ENCODE data around the gene BRINP3. TPM values are rescaled to one million over a fixed set of nuclear protein-coding genes. Genes with fewer than 3 reads are reported as not detected.
"Not testable (repeated sequence)": the region's sequence is repeated elsewhere in the genome, so short reads cannot be mapped to it uniquely, and the experiment has no call there.

The BRINP3 gene
- total RNA-seq, 1 donor from 2014 or later: 0.77 TPM

DNA sequence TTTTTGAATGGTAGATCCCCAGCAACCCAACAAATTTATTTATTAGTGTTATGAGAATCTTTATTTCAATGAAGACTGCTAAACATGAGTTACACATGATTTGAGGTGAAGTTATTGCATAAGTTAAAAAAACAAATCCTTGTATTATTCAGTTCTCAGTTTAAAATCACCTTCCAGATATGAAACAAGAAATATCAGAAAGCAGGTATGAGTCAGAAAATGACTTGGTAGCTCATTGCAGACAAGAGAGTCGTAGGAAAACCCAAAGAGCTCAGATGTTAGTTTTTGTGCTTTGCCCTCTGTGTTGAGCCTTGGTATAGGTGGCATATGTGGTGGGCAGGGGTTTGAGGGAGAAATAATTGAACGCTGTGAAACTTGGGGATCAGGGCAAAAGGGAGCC lies 339.4 kb downstream of the BRINP3 start:
- Mint-ChIP-seq H3K36me3 (ENCODE audit: low read depth) (no peaks in the 10 kb centered on the region), H3K4me3 (no peak overlapping the region), H3K27ac (ENCODE audit: unreplicated experiment) (no peak overlapping the region), H3K4me1 (peaks cover 10% of the 10 kb centered on the region), H3K27me3 (ENCODE audit: low read depth) (no peaks in the 10 kb centered on the region), H3K9me3 (peaks cover 2% of the 10 kb centered on the region)
- TF ChIP-seq, protein P1, sequence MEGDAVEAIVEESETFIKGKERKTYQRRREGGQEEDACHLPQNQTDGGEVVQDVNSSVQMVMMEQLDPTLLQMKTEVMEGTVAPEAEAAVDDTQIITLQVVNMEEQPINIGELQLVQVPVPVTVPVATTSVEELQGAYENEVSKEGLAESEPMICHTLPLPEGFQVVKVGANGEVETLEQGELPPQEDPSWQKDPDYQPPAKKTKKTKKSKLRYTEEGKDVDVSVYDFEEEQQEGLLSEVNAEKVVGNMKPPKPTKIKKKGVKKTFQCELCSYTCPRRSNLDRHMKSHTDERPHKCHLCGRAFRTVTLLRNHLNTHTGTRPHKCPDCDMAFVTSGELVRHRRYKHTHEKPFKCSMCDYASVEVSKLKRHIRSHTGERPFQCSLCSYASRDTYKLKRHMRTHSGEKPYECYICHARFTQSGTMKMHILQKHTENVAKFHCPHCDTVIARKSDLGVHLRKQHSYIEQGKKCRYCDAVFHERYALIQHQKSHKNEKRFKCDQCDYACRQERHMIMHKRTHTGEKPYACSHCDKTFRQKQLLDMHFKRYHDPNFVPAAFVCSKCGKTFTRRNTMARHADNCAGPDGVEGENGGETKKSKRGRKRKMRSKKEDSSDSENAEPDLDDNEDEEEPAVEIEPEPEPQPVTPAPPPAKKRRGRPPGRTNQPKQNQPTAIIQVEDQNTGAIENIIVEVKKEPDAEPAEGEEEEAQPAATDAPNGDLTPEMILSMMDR (conservative IDR thresholded peaks at IDR 0.05): no peak
- DNase-seq (ENCODE audit: low read depth, low spot score): no peak

DNA sequence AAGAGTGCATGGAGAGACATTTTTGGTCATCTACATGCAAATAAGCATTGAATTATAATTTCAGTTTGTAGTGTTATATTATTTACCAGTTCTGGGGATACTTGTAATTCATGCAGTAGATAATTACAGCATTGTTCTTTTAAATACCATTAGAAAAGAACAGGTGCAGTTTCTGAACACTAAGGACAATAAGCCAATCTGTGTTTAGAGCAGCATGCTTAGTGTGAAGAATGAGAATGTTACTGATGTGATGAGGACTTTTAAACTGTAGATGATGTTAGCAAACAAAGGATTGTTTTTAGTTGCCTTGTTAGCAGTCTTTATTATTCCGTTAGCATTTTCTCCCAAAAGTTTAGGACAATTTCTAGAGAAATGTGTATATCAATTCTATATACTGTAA lies 348.3 kb downstream of the BRINP3 start:
- TF ChIP-seq, protein P1 (conservative IDR thresholded peaks at IDR 0.05): no peak
- no peak overlapping the region for H3K4me3 Mint-ChIP-seq
- H3K36me3 Mint-ChIP-seq (ENCODE audit: low read depth): no peaks in the 10 kb centered on the region
- H3K9me3 Mint-ChIP-seq: no peaks in the 10 kb centered on the region
- H3K27me3 Mint-ChIP-seq (ENCODE audit: low read depth): no peaks in the 10 kb centered on the region
- DNase-seq (ENCODE audit: low read depth, low spot score): no peak
- no peaks in the 10 kb centered on the region for H3K4me1 Mint-ChIP-seq
- H3K27ac Mint-ChIP-seq (ENCODE audit: unreplicated experiment): no peak overlapping the region

DNA sequence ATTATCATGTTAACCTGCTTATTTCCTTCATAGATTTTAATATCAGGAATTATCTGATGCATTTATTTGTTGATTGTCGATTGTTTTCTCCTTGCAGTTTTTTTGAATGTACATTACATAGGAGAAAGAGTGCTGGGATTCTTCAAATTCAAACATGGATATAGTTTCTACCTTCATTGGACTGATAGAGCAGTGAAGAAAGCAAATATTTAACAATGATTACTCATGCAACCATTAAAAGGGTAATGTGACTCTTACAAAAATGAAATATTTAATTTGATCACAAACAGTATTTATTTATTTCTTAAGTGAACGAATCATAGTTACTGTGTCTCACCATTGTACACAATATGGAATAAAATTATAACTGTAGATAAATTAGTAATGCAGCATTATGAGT lies 350.9 kb downstream of the BRINP3 start:
- TF ChIP-seq, protein P1 (conservative IDR thresholded peaks at IDR 0.05): no peak
- H3K36me3 Mint-ChIP-seq (ENCODE audit: low read depth): no peaks in the 10 kb centered on the region
- DNase-seq (ENCODE audit: low read depth, low spot score): no peak
- no peak overlapping the region for H3K4me3 Mint-ChIP-seq
- H3K9me3 Mint-ChIP-seq: no peaks in the 10 kb centered on the region
- H3K4me1 Mint-ChIP-seq: no peaks in the 10 kb centered on the region
- no peaks in the 10 kb centered on the region for H3K27me3 Mint-ChIP-seq (ENCODE audit: low read depth)
- H3K27ac Mint-ChIP-seq (ENCODE audit: unreplicated experiment): no peak overlapping the region

DNA sequence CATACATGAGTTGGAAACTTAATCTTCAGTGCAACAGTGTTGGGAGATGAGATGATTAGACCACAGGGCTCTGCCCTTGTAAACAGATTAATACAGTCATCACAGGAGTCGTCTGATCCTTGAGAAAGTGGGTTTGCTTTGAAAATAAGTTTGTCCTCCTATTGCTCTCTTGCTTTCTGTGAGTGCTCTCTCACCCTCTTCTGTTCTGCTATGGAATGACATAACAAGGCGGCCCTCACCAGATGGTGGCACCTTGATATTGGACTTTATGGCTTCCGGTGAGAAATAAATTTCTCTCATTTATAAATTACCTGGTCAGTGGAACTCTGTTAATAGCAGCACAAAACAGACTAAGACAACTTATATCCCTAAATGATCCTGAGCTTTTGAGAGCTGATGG lies 353.6 kb downstream of the BRINP3 start:
- Mint-ChIP-seq H3K4me3 (no peak overlapping the region), H3K4me1 (no peaks in the 10 kb centered on the region), H3K27ac (ENCODE audit: unreplicated experiment) (no peak overlapping the region), H3K27me3 (ENCODE audit: low read depth) (no peaks in the 10 kb centered on the region), H3K9me3 (no peaks in the 10 kb centered on the region), H3K36me3 (ENCODE audit: low read depth) (no peaks in the 10 kb centered on the region)
- TF ChIP-seq, protein P1 (conservative IDR thresholded peaks at IDR 0.05): peak; percentile 12
- DNase-seq (ENCODE audit: low read depth, low spot score): no peak

DNA sequence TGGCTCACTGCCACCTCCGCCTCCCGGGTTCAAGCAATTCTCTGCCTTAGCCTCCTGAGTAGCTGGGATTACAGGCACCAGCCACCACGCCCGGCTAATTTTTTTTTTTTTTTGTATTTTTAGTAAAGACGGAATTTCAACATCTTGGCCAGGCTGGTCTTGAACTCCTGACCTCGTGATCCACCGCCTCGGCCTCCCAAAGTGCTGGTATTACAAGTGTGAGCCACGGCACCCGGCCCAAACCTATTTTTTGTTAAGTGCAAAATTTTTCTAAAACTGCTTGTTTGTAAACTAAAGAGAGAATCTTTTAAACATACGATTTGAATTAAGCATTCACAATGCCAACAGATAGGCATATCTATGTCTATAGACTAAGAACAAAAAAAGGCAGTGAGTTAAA lies 357.1 kb downstream of the BRINP3 start:
- H3K27ac Mint-ChIP-seq (ENCODE audit: unreplicated experiment); H3K27me3 Mint-ChIP-seq (ENCODE audit: low read depth); H3K9me3 Mint-ChIP-seq; H3K4me3 Mint-ChIP-seq; H3K4me1 Mint-ChIP-seq; H3K36me3 Mint-ChIP-seq (ENCODE audit: low read depth); DNase-seq (ENCODE audit: low read depth, low spot score): not testable (repeated sequence)

DNA sequence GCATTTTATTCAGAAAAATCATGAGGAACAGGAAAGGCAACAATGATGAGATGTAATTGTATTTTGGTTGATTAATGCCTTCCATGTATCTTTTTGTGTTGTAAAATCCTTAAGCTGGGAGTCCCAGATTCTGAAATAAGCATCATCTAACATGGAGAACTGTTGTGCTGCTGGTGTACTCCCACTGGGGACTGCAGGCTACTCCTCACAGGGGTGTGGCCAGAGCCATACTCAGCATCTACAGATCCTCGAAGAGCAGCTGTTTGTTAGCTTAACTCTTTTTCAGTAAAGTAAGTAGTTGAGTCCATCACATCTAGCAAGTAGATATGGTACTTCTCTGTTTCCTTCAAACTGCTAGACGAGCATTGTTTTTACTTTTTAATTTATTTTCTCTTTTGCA lies 358.0 kb downstream of the BRINP3 start:
- H3K4me3 Mint-ChIP-seq: no peak overlapping the region
- H3K4me1 Mint-ChIP-seq: no peaks in the 10 kb centered on the region
- DNase-seq (ENCODE audit: low read depth, low spot score): no peak
- TF ChIP-seq, protein P1 (conservative IDR thresholded peaks at IDR 0.05): no peak
- H3K27me3 Mint-ChIP-seq (ENCODE audit: low read depth): no peaks in the 10 kb centered on the region
- H3K27ac Mint-ChIP-seq (ENCODE audit: unreplicated experiment): no peak overlapping the region
- no peaks in the 10 kb centered on the region for H3K36me3 Mint-ChIP-seq (ENCODE audit: low read depth)
- no peaks in the 10 kb centered on the region for H3K9me3 Mint-ChIP-seq

Measured in neural crest cell (in vitro differentiated cells).